A549 (cell line): ENCODE results near the gene HS6ST3. TPM values are rescaled to one million over a fixed set of nuclear protein-coding genes. Genes with fewer than 3 reads are reported as not detected.

Source experiments
- ATAC-seq, 2 experiments: fragments of 200-7000 bp in 1 of 2; fragments of >200 bp in 1 of 2; cut with Nextera tagmentation in 1 of 2; cut with Tn5 transposase in 1 of 2; 3 replicates each; pipeline versions ENCODE4 v1.8.0 to v1.9.1; 2018 to 2020; ENCODE audit warnings: mild to moderate bottlenecking in 1 of 2, moderate library complexity in 1 of 2
- CTCF ChIA-PET: fragments of 300-600 bp; sonication (Branson Sonifier 250); formaldehyde crosslinking; extraction: SDS; loops from one replicate; lab custom pipeline; 2021; ENCODE audit warnings: antibody characterized with exemption, inconsistent platforms; lab: Yijun Ruan, JAX
- POLR2A ChIA-PET: fragments of 350-600 bp; formaldehyde crosslinking; extraction: SDS; loops from one replicate; lab custom pipeline; 2021; ENCODE audit warnings: antibody characterized with exemption, inconsistent platforms; lab: Yijun Ruan, JAX
- DNase-seq, 2 experiments: peaks; one replicate each; pipeline versions ENCODE4 v3.0.0 to v3.0.0-alpha.2; 2011 to 2016; ENCODE audit warnings: low read depth in 1 of 2, low spot score in 1 of 2
- FAIRE-seq: peaks from 2 replicates; lab custom pipeline; 2011; peaks lifted over from hg19 to GRCh38; lab: Jason Lieb, UNC
- H3K27ac ChIP-seq, 2 experiments: fragments of >200 bp; sonication (Bioruptor Twin); formaldehyde crosslinking; 3 replicates each; pipeline ENCODE4 v1.5.1; 2016 to 2017
- H3K4me1 ChIP-seq: fragments of >200 bp; sonication (Bioruptor Twin); formaldehyde crosslinking; 3 replicates; pipeline ENCODE4 v1.6.1; 2016
- H3K4me2 ChIP-seq: fragments of >200 bp; sonication (Bioruptor Twin); formaldehyde crosslinking; 3 replicates; pipeline ENCODE4 v1.6.1; 2016
- H3K4me3 ChIP-seq: fragments of >200 bp; sonication (Bioruptor Twin); formaldehyde crosslinking; 3 replicates; pipeline ENCODE4 v1.5.1; 2016
- H3K9me3 ChIP-seq: fragments of >200 bp; sonication (Bioruptor Twin); formaldehyde crosslinking; 3 replicates; pipeline ENCODE4 v1.6.1; 2016
- BCL3 ChIP-seq: fragments of >200 bp; sonication (Bioruptor Twin); formaldehyde crosslinking; IDR thresholded peaks from 3 replicates; pipeline ENCODE4 v1.6.1; 2016
- CTCF ChIP-seq: fragments of >200 bp; sonication (Bioruptor Twin); formaldehyde crosslinking; IDR thresholded peaks from 3 replicates; pipeline ENCODE4 v1.5.1; 2016
- ESRRA ChIP-seq: fragments of 150-350 bp; IDR thresholded peaks from 2 replicates; pipeline ENCODE4 v1.6.1; 2014; ENCODE audit warnings: mild to moderate bottlenecking, low read length, borderline replicate concordance
- FOSL2 ChIP-seq, 2 experiments: fragments of 450-650 bp in 1 of 2; fragments of >200 bp in 1 of 2; sonication (Bioruptor Twin) in 1 of 2; formaldehyde crosslinking; IDR thresholded peaks; 2 replicates each; pipeline versions ENCODE4 v1.5.0 to v1.6.1; 2016 to 2020; ENCODE audit warnings: mild to moderate bottlenecking in 1 of 2, moderate library complexity in 1 of 2
- HES2 ChIP-seq: fragments of >200 bp; sonication (Bioruptor Twin); formaldehyde crosslinking; IDR thresholded peaks from 2 replicates; pipeline ENCODE4 v1.6.1; 2016
- HMGXB4 ChIP-seq: fragments of 250-450 bp; sonication (Bioruptor Pico); IDR thresholded peaks from 2 replicates; pipeline ENCODE4 v1.5.0; 2021; ENCODE audit warnings: mild to moderate bottlenecking, moderate library complexity, borderline replicate concordance
- HOXA7 ChIP-seq: fragments of 250-450 bp; sonication (Bioruptor Pico); IDR thresholded peaks from 2 replicates; pipeline ENCODE4 v1.5.0; 2020; ENCODE audit warnings: mild to moderate bottlenecking, moderate library complexity
- HOXB5 ChIP-seq: fragments of 250-450 bp; sonication (Bioruptor Pico); IDR thresholded peaks from 2 replicates; pipeline ENCODE4 v1.5.0; 2020; ENCODE audit warnings: mild to moderate bottlenecking, moderate library complexity
- KDM5A ChIP-seq: fragments of 200-600 bp; sonication (generic); IDR thresholded peaks from 2 replicates; pipeline ENCODE4 v1.6.1; 2016; ENCODE audit warnings: antibody characterized with exemption, mild to moderate bottlenecking
- MAFK ChIP-seq: fragments of 450-650 bp; IDR thresholded peaks from 2 replicates; pipeline ENCODE4 v1.6.1; 2014; ENCODE audit not compliant: partially characterized antibody
- NR3C1 ChIP-seq: fragments of >200 bp; sonication (Bioruptor Twin); formaldehyde crosslinking; IDR thresholded peaks from 3 replicates; pipeline ENCODE4 v1.6.1; 2017
- PHF8 ChIP-seq: fragments of 200-600 bp; sonication (generic); IDR thresholded peaks from 2 replicates; pipeline ENCODE4 v1.6.1; 2016; ENCODE audit warnings: low read depth, mild to moderate bottlenecking, antibody characterized with exemption, moderate library complexity, borderline replicate concordance
- RAD21 ChIP-seq, 2 experiments: fragments of >200 bp in 1 of 2; sonication (Bioruptor Twin) in 1 of 2; formaldehyde crosslinking in 1 of 2; IDR thresholded peaks in 1 of 2; conservative IDR thresholded peaks in 1 of 2; 2 replicates in 1 of 2; 3 replicates in 1 of 2; pipeline ENCODE4 v1.6.1; 2012 to 2018; ENCODE audit warnings: inconsistent platforms in 1 of 2
- REST ChIP-seq: fragments of 200-600 bp; sonication (generic); IDR thresholded peaks from 2 replicates; pipeline ENCODE4 v1.6.1; 2016; ENCODE audit warnings: antibody characterized with exemption, mild to moderate bottlenecking, moderate library complexity
- SMC3 ChIP-seq: fragments of >200 bp; sonication (Bioruptor Twin); formaldehyde crosslinking; IDR thresholded peaks from 3 replicates; pipeline ENCODE4 v1.6.1; 2018; ENCODE audit warnings: inconsistent platforms
- USF2 ChIP-seq: fragments of 450-650 bp; IDR thresholded peaks from 2 replicates; pipeline ENCODE4 v1.6.1; 2014; ENCODE audit warnings: antibody characterized with exemption
- ZNF302 ChIP-seq: fragments of 250-450 bp; sonication (Bioruptor Pico); IDR thresholded peaks from 2 replicates; pipeline ENCODE4 v1.9.0; 2021; ENCODE audit warnings: inconsistent platforms, mild to moderate bottlenecking, moderate library complexity
- WGBS: methylation state at CpG from one replicate; pipeline ENCODE4 v1.1.6; 2017; ENCODE audit errors: missing lambda C conversion rate; 5-methylcytosine and 5-hydroxymethylcytosine counted together
- polyA plus RNA-seq, 4 experiments: library from polyadenylated mRNA; depleted of rRNA in 3 of 4; stranded (reverse); fragments of >200 nt; fragmentation: RNase III in 1 of 4; extraction: RNeasy Plus Mini Kit Qiagen cat#74134 plus additional on column Dnase treatment in 1 of 4; gene quantifications; 2 replicates in 3 of 4; 3 replicates in 1 of 4; pipeline ENCODE4 v1.2.3, GENCODE V29; 2011 to 2017

The HS6ST3 gene
- polyA plus RNA-seq, 2 of the 4 experiments (the other 2 are of a cell fraction): not detected

- WGBS: 30% methylated on average over 5 of the region's 5 CpGs
- DNase-seq: no peak
- Histone ChIP-seq H3K4me3 (no peak overlapping the region), H3K27ac (no peak overlapping the region), H3K4me2 (no peak overlapping the region), H3K9me3 (no peaks in the 10 kb centered on the region)
- CTCF ChIA-PET: no interaction called here
- ATAC-seq: no peak
- FAIRE-seq: no peak
- TF ChIP-seq HMGXB4 (CRISPR knock-in tag) (no peak), HOXB5 (no peak)
- TF ChIP-seq, all 56 proteins: peak for 0
- H3K4me1 ChIP-seq: no peaks in the 10 kb centered on the region
- POLR2A ChIA-PET: no interaction called here
Measured at GRCh38 chr13:96179309-96179708, 89.4 kb downstream of the HS6ST3 start.

GRCh38 chr13:96181911-96182310 is 92.0 kb downstream of the HS6ST3 start:
- Histone ChIP-seq H3K27ac (no peak overlapping the region), H3K9me3 (no peaks in the 10 kb centered on the region), H3K4me1 (no peaks in the 10 kb centered on the region), H3K4me3 (no peak overlapping the region), H3K4me2 (no peak overlapping the region)
- ATAC-seq: no peak
- POLR2A ChIA-PET: no interaction called here
- no peak for FAIRE-seq
- WGBS: 37% methylated on average over 5 of the region's 5 CpGs
- TF ChIP-seq HES2 (no peak), USF2 (no peak), MAFK (no peak), HOXA7 (CRISPR knock-in tag) (no peak), BCL3 (no peak), CTCF (no peak), SMC3 (no peak), PHF8 (no peak), NR3C1 (no peak), KDM5A (no peak), FOSL2 (IDR thresholded peaks at IDR 0.05) (no peak), FOSL2 (CRISPR knock-in tag; IDR thresholded peaks at IDR 0.05) (no peak), ESRRA (no peak), REST (no peak), ZNF302 (CRISPR knock-in tag) (no peak), RAD21 (conservative IDR thresholded peaks at IDR 0.05 in 1 of 2, IDR thresholded peaks at IDR 0.05 in 1 of 2) (no peak)
- TF ChIP-seq, all 56 proteins: peak for 0
- DNase-seq: no peak
- CTCF ChIA-PET: no interaction called here
